NCI-H345 treated with DMSO at 0.1 percent for 48 hours (cell line): Measurements from ENCODE around the gene TRABD2A.
"Not testable (repeated sequence)": the region's sequence is repeated elsewhere in the genome, so short reads cannot be mapped to it uniquely, and the experiment has no call there.

Source experiments
- DNase-seq: peaks from one replicate; lab custom pipeline; 2025; ENCODE audit not compliant: unreplicated experiment; lab: John Stamatoyannopoulos, UW

Gene TRABD2A

DNA sequence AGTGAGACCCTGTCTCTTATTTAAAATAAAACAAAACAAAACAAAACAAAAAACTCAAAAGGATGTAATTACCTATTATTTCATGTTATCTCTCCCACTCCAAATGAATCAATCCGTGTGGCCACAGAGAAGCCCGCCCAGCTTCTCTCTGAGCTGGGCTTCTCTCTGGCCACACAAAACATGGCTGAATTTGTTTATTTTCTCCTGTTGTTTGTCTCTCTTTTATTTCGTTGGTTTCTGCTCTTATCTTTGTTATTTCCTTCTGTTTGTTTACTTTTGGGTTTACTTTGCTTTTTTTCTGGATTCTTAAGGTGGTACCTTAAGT, 1.5 kb upstream of the TRABD2A start:
- no peak for DNase-seq

DNA sequence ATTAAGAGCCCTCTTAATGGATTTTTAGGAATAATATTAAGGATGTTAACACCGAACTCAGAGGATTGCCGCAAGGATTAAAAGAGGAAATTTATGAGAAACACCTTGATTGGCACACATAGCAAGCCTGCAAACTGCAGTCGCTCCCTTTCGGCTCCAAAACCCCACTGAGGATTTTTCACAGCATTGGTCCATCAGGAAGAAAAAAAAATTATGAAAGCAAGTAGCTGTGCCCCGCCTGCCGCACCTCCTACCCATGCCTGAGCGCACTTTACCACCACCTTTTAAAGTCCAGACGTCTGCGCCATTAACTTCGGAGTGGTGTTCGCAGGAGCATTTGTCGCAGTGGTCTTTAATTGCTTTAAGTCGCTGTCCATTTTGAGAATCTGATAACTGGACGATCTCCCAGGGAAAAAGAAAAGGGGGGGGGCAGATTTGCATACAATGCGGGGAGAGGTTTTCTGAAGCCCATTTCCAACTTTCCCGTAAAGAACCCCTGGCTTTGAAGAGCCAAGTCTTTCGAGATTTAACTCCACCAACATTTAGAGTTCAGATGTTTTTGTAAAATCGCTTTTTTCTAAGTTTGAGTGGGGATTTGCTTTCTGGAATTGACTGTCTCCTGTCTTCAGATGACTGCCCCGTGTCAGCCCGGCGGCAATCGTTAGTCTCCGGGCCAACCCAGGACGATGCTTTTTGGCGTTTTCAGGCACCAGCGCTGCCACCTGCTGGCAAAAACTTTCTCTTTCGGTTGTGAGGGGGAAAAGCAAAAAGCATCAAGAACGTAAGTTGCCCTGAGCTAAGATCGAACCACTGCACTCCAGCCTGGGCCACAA, 913 bp upstream of the TRABD2A start:
- peak; percentile 78 for DNase-seq

DNA sequence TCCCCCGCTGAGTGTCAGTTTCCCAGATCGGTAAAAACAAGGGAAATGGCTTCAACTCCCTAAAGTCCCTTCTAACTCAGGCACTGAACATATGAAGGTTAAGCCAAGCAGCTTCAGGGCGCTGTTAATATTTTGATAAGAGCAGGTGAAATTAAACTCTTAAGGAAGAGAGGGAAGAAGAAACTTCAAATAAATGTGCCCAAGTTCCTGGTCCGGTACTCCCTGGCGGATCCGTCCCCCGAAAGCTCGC, 564 bp downstream of the TRABD2A start:
- DNase-seq = no peak

DNA sequence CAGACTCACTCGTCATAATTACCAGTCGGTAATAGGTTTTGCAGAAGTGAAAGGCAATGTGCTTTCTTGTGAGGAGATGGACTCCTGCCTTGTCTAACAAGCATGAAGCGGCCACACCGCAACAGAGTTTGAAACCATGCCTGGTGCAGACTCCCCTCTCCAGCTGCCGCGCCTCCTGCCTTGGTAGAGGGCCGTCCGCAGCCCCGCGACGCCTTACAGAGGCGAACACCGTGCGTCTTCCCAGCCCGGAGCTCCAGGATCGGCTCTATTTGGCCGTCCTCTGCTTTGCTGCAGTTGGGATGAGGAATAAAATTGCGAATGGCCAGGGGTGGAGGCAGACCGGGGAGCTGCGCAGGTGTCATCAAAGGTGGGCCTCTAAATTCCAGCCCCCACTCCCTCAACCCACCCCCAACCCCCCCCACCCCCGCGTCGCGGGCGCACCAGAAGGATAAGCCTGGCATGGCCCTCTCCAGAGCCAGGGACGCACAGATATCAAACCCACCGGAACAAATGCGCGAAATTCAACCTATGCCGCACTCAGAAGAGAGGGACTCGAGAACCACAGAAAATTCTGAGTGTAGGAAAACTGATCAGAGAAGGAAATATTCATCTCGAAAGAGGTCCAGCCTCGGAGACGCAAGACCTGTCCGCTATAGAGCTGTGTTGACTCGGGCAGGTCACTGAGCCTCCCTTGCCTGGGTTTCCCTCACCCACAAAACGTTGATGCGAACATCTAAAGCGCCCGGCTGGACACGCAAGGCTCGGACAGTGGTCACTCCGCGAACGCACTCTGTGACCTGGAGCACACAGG, 1.1 kb downstream of the TRABD2A start:
- DNase-seq = no peak

DNA sequence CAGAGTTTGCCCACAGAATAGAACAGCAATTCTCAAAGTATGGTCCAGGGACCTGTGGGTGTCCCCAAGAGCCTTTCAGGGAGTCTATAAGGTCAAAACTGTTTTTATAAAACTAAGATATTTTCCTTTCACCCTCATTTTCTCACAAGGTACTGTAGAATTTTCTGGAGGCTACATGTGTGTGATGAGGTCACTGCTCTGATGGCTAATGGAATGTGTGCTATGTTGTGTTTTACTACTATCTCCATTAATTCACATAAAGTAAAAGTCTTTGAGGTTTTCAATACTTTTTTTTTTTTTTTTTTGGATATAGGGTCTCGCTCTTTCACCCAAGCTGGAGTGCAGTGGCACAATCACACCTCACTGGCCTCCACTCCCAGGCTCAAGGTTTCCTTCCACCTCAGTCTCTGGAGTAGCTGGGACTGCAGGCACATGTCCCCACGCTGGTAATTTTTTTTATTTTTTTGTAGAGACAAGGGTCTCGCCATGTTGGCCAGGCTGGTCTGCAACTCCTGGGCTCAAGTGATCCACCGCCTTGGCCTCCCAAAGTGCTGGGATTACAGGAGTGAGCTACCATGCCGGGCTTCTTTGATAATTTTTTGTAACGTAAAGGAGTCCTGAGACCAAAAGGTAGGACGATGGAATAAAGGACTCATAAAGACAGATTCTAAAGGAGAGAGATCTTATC, 1.8 kb downstream of the TRABD2A start:
- DNase-seq = no peak

DNA sequence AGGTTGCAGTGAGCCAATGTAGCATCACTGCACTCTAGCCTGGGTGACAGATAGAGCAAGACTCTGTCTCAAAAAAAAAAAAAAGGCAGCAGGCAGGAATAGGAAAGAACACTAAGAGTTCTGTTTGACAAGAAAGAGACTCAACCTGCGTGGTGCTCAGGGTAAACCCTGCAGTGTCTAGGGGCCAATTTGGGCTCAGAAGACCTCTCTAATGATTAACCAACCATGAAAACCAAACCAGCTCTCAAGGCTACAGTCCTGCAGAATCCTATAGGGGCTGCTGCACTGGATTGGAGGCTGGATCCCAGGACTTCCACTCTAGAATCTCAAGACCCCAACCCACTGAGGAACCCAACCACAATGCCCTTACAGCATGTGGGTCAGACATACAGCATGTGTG, 2.4 kb downstream of the TRABD2A start:
- no peak for DNase-seq

DNA sequence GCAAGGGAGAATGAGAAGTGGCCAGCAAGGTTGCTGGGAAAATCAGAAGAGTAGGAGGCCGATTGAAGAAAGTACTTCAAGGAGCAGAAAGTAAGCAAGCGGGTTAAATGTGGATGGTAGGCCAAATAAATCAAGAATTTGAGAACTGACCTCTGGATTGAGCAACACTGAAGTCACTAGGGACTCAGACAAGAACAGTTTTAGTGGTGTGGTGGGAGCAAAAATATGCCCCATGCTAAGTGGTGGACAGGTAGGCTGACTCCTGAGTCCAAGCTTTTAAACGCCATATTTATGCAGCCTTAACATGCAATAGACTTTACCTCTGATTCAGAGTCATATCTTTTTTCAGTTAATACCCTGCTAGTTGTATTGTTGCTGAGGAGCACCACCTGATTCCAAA, 4.5 kb downstream of the TRABD2A start:
- DNase-seq = no peak

DNA sequence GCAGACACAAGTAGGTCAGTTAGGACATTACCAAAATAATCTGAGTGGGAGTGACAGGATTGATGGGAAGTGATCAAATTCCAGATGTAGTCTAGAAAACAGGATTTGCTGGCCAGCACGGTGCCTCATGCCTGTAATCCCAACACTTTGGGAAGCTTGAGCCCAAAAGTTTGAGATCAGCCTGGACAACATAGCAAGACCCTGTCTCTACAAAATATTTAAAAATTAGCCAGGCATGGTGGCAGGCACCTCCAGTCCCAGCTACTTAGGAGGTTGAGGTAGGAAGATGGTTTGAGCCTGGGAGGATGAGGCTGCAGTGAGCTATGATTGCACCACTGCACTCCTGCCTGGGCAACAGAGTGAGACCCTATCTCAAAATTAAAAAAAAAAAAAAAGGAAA, 5.3 kb downstream of the TRABD2A start:
- not testable (repeated sequence) for DNase-seq

DNA sequence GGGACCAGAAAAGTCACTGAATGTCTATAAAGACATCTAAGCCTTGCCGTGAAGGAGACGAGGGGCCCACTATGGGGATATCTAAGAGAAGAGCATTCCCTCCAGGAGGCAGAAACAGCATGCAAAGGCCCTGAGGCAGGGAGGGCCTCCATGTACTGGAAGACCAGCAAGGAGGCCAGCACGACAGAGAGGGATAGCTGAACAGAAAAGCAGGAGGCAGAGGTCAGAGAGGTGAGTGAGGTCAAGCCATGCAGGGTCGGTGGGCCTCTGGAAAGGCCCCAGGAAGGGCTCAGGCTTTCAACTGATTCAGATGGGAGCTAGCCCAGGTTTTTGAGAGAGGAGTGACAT, 5.7 kb downstream of the TRABD2A start:
- DNase-seq = no peak

DNA sequence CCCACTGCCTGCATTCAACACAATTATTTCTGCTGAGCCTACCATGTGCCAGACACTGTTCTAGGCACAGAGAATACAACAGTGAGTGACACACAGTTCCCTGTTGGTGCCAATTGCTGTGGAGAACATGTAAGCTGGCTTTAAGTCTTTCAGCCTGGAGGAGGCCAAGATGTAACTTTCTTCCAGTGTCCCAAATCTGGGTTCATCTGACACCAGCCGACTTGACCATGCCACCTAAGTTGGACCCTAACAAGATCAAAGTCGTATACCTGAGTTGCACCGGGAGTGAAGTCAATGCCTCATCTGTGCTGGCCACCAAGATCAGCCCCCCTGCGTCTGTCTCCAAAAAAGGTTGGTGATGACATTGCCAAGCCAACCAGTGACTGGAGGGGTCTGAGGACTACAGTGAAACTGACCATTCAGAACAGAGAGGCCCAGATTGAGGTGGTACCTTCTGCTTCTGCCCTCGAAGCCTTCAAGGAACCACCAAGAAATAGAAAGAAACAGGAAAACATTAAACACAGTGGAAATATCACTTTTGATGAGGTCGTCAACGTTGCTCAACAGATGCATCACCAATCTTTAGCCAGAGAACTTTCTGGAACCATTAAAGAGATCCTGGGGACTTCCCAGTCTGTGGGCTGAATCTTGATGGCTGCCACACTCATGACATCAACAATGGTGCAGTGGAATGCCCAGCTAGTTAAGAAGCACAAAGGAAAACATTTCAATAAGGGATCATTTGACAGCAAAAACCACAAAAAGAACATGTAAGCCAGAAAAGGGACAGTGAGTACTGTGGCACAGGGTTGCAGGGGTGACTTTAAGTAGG, 6.3 kb downstream of the TRABD2A start:
- DNase-seq = no peak

DNA sequence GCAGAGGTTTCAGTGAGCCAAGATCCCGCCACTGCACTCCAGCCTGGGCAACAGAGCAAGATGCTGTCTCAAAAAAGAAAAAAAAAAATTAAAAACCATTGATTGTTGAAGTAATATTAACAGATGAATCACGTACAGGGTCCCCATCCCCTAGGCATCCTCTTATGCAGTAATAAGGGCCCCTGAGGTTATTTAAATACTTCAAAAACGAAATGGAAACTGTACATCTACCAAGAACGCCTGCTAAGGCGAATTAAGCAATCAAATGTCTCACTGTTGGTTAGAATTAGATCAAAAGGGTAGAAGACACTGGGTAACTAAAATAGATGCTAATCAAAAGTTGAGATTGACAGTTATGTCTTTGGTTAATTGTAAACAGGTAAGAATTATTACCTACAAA, 7.5 kb downstream of the TRABD2A start:
- DNase-seq = no peak

DNA sequence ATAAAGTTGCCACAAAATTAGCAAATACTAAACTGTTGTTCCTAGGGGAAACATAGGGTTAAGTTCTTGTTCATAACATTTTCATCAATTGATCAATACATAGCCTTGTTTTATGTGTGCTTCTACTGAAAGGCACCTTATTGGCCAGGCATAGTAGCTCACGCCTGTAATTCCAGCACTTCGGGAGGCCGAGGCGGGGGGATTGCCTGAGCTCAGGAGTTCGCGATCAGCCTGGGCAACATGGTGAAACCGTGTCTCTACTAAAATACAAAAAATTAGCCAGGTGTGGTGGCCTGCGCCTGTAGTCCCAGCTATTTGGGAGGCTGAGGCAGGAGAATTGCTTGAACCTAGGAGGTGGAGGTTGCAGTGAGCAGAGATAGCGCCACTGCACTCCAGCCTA, 8.2 kb downstream of the TRABD2A start:
- not testable (repeated sequence) for DNase-seq

DNA sequence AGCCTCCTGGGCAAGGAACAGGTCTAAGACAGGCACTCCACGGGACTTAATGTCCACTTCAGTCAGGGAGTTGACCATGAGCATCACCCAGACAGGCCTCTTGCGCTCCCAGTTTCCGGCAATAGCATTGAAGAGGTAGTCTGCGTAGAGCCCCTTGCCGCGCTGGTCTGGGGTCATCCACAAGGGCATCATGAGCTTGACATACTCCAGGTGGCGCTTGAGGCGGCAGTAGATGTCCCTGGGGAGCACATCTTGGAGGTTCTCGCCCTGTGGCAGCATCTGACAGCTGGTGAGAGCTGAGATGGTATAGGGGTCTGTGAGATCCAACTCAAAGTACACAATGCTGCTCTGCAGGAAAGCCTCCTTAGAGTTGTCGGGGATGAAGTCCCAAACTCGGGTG, 10.6 kb downstream of the TRABD2A start:
- DNase-seq = no peak

DNA sequence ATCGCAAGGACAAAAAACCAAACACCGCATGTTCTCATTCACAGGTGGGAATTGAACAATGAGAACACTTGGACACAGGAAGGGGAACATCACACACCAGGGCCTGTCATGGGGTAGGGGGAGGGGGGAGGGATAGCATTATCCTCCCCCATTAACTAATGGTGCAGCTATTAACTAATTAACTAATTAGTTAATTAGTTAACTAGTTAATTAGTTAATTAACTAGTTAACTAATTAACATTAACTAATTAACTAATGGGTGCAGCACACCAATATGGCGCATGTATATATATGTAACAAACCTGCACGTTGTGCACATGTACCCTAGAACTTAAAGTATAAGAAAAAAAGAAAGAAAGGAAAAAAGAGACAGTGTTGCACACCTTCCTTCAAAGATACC, 12.6 kb downstream of the TRABD2A start:
- DNase-seq = not testable (repeated sequence)

DNA sequence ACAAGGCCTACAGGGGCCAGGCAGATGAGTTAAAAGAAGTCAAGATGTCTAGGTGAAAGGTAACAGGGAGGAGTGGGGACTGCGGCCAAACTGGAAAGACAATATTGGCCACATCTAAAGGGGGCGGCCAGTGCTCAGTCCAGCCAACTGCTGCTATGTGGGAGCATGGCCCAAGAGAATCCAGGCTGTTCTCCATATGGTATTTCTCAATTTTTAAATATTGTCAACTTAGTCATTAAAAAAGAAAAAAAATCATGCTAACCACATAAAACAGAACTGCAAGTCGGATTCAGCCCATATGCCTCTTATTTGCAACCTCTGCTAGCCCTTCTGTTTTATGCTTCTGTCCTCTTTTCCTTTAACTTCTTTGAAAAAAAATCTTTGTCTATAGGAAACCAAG, 14.8 kb downstream of the TRABD2A start:
- DNase-seq = no peak

DNA sequence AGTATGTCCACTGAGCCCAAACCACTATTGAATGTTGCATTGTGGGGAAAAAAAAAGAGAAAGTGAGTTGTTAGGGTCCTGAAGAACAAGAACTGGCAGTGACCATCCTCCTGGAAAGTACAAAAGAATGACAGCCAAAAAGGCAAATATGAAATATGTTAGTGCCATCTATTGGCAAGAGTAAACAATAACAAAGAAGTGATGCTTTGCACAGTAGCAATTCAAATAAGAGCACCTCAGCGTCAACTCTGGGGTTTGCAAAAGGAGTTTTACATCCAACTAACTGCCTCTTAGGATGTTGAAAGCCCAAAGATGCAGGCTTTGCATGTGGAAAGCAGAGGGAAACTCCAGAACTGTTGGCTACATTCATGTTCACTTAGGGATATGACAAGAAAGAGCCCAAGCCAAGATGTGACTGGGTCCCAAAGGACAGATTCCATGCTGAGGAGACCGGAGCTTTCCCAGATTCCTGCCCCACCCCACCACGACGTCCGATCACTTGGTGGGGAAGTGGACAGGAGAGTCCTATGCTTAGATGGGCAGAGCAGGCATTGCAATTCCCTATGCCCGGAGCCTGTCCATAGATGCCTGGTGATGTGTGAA, 15.6 kb downstream of the TRABD2A start:
- no peak for DNase-seq

DNA sequence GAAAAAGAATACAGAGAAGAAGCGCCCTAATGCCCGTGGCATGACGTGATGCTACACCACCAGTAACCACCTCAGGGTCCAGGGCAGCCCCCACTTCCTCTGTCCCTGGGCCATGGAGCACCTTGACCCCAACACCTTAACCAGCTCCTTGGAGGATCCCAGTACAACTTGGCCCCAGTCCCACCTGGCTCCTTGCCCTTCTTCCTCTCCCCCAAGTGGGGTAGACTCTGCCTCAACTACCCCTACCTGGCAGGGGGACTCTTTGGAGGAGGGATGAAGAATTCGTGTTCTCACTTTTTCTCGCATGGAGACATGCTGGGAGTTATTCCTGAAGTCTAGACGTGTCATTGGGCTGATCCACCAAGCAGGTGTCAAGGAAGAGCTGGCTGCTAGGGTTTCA, 18.9 kb downstream of the TRABD2A start:
- no peak for DNase-seq

DNA sequence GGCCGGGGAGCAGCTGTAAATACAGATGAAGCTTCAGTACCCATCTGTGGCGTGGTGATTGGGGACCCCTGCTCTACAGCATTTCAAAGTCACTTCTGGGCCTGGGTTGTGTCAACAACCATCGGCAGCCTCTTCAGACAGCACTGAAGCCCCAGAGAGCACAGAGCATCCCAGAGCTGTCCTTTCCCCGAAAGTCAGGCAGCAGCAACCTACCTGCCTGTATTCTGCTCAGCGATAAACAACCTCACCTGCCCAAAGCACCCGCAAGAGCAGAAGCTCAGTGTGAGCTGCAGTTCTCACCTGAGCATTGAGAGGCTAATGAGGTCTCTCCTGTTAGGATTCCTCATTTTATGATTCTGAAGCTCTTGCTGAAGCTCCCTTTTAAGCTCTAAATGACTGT, 19.3 kb downstream of the TRABD2A start:
- DNase-seq = no peak

DNA sequence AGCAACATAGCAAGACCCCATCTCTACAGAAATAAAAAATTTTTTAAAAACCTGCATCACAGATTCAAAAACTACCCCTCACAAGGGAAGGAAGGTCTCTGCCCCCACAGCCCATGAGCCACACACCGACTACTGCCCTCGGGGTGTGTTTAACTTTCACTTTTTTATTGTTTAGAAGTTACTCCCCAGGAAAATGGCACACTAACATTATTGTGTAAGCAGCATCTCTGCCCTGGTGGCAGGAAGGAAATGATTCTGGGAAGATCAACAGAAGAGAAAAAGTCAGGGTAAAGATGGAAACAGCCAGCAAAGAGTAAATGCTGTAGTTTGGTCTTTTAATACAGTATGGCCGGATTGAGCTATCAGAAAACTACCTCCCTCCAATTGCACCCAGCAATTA, 21.9 kb downstream of the TRABD2A start:
- DNase-seq = no peak

DNA sequence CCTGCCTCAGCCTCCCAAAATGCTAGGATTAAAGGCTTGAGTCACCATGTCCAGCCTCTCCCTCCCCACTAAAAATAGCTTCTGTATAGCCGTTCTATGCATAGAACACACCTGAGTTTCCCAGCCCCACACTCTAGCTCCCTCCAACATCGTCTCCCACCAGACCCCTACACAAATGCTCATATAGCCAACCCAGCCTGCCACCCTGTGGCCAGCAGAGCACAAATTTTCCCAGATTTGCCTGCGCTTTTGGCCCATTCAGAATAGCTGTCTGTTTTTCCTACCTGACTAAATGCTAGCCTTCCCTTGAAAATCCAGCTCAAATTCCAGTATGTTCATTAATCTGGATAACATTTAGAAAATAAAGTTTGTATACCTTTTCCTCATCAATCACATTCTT, 22.8 kb downstream of the TRABD2A start:
- DNase-seq = no peak

DNA sequence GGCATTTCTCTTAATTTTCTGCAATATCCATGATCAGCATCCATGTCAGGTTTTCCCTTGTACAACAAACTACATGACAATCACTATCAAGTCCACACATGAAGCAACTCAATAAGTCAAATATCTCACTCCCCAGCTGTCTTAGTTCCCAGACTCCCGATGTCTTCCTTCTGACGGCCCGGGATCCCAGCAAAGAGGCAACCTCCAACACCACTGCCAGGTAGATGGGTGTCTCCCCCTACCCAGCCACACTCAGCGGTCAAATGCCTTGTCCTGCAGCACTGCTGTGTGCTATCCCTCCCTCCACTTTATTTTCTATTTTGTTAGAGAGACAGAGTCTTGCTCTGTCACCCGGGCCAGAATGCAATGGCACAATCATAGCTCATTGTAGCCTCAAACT, 23.3 kb downstream of the TRABD2A start:
- DNase-seq = no peak
